ENCODE results near the gene BOC. TPM values are rescaled to one million over a fixed set of nuclear protein-coding genes. Genes with fewer than 3 reads are reported as not detected.
A peak's percentile ranks its signal among the peaks of the same experiment; 100 is the strongest.

BOC gene
- total RNA-seq, 1 donor from 2014 or later, result 130 TPM

DNA sequence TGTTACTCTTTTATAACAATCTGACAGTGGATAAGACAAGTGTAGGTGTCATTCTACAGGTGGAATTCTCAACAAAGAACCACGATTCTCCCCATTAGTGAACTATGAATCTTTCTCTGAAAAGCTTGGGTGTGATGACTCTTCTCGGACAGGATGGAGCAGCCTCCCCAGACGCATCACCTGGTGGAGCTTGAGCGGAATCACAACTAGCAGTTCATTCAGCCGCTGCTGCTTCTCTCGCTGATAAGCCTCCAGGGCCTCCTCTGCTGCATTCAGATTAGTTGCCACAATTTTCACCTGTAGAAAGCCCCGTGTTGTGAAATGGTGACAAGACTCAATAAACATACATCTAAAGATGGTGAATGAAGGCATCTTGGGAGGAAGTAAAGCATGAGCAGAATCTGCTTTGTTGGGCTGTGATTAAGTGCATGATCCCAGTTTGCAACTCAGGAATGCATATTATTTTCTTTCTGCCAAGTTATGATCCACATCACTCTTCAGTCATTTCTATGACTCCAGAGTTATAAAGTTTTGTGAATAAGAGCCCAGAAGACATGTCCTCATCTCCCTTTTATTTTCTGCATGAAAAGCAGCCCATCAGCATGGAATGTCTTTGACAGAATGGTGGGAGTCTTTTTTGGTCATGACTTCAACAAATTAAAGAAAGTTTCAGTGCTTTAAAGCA lies 93.6 kb downstream of the BOC start:
- Mint-ChIP-seq H3K27ac (ENCODE audit: unreplicated experiment) (no peak overlapping the region), H3K36me3 (ENCODE audit: low read depth) (peaks cover 12% of the 10 kb centered on the region), H3K27me3 (ENCODE audit: low read depth) (no peaks in the 10 kb centered on the region), H3K4me1 (peaks cover 7% of the 10 kb centered on the region), H3K9me3 (no peaks in the 10 kb centered on the region), H3K4me3 (no peak overlapping the region)
- peak; percentile 15 for TF ChIP-seq CTCF (conservative IDR thresholded peaks at IDR 0.05)
- no peak for DNase-seq (ENCODE audit: low read depth, low spot score)

DNA sequence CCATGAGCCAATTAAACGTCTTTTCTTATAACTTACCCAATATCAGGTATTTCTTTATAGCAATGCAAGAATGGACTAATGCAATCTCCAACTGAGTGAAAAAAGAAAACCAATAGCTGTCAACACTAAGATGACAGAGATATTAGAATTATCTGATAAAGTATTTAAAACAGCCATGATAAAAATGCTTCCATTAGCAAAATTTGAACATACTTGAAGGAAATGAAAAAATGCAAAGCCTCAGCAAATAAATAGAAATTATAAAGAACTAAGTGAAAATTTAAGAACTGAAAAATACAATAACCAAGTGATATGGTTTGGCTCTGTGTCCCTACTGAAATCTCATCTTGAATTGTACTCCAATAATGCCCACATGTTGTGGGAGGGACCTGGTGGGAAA lies 99.6 kb downstream of the BOC start:
- TF ChIP-seq CTCF (conservative IDR thresholded peaks at IDR 0.05), result no peak
- peaks cover 40% of the 10 kb centered on the region for H3K36me3 Mint-ChIP-seq (ENCODE audit: low read depth)
- H3K4me3 Mint-ChIP-seq, result no peak overlapping the region

DNA sequence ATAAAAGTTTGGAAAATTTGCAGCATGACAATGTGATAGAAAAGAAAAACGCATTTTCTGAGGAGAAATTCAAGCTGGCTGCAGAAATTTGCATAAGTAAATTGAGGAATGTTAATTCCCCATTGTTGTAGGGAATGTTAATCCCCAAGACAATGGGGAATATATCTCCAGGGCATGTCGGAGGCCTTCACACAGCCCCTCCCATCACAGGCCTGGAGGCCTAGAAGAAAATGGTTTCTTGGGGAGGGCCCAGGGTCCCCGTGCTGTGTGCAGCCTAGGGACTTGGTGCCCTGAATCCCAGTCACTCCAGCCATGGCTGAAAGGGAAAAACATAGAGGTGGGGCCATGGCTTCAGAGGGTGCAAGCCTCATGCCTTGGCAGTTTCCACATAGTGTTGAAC lies 101.1 kb downstream of the BOC start:
- no peak for TF ChIP-seq CTCF (conservative IDR thresholded peaks at IDR 0.05)
- no peaks in the 10 kb centered on the region for H3K27me3 Mint-ChIP-seq (ENCODE audit: low read depth)
- H3K36me3 Mint-ChIP-seq (ENCODE audit: low read depth), result peaks cover 44% of the 10 kb centered on the region
- H3K9me3 Mint-ChIP-seq, result peaks cover 14% of the 10 kb centered on the region
- H3K4me1 Mint-ChIP-seq, result no peaks in the 10 kb centered on the region
- H3K27ac Mint-ChIP-seq (ENCODE audit: unreplicated experiment), result no peak overlapping the region
- DNase-seq (ENCODE audit: low read depth, low spot score), result no peak
- no peak overlapping the region for H3K4me3 Mint-ChIP-seq

More for the DNA sequence above, 99.6 kb downstream of the BOC start:
- Mint-ChIP-seq H3K27ac (ENCODE audit: unreplicated experiment) (no peak overlapping the region), H3K9me3 (peaks cover 11% of the 10 kb centered on the region), H3K27me3 (ENCODE audit: low read depth) (no peaks in the 10 kb centered on the region), H3K4me1 (no peaks in the 10 kb centered on the region)
- no peak for DNase-seq (ENCODE audit: low read depth, low spot score)

DNA sequence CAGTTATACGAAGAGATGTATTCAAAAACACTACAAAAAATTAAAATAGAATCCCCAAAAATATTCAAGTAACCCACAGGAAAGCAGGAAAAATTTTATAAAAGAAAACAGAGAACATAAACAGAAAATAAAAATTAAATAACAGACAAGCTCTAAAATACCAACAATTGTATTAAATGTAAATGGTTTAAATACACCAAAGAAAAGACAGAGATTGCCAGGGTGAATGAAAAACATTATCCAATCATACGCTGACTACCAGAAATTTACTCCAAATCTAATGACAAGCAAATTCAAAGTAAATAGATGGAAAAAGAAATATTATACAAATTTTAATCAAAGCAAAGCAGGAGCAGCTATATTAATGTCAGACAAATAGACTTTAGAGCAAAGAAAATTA lies 103.6 kb downstream of the BOC start:
- H3K27ac Mint-ChIP-seq (ENCODE audit: unreplicated experiment), result no peak overlapping the region
- no peak for DNase-seq (ENCODE audit: low read depth, low spot score)
- H3K4me1 Mint-ChIP-seq, result no peaks in the 10 kb centered on the region
- no peak for TF ChIP-seq CTCF (conservative IDR thresholded peaks at IDR 0.05)
- H3K36me3 Mint-ChIP-seq (ENCODE audit: low read depth), result peaks cover 55% of the 10 kb centered on the region
- no peak overlapping the region for H3K4me3 Mint-ChIP-seq
- no peaks in the 10 kb centered on the region for H3K27me3 Mint-ChIP-seq (ENCODE audit: low read depth)
- peaks cover 21% of the 10 kb centered on the region for H3K9me3 Mint-ChIP-seq

GRCh38 chr3:113329757-113330156 lies 118.4 kb downstream of the BOC start:
- H3K27me3 Mint-ChIP-seq (ENCODE audit: low read depth), result no peaks in the 10 kb centered on the region
- DNase-seq (ENCODE audit: low read depth, low spot score), result no peak
- H3K27ac Mint-ChIP-seq (ENCODE audit: unreplicated experiment), result no peak overlapping the region
- H3K4me1 Mint-ChIP-seq, result peaks cover 4% of the 10 kb centered on the region
- peaks cover 11% of the 10 kb centered on the region for H3K9me3 Mint-ChIP-seq
- H3K36me3 Mint-ChIP-seq (ENCODE audit: low read depth), result peaks cover 39% of the 10 kb centered on the region
- TF ChIP-seq CTCF (conservative IDR thresholded peaks at IDR 0.05), result no peak
- H3K4me3 Mint-ChIP-seq, result no peak overlapping the region

Data from neural crest cell (in vitro differentiated cells).